ENCODE data around the gene ZNF804A. TPM values are rescaled to one million over a fixed set of nuclear protein-coding genes. Genes with fewer than 3 reads are reported as not detected.

Gene ZNF804A
- total RNA-seq, 2 experiments from 2014 or later, result not detected

GRCh38 chr2:184677171-184677570, 78.8 kb downstream of the ZNF804A start:
- H3K9me3 Mint-ChIP-seq, result peaks cover 2% of the 10 kb centered on the region
- ChIA-PET POLR2A (no interaction called here), CTCF (no interaction called here)
- ATAC-seq (ENCODE audit: poor library complexity) (no peak), DNase-seq (no peak)
- intact Hi-C loops (cut with DNase I, micrococcal nuclease), result no loop called here
- Histone ChIP-seq H3K27ac (ENCODE audit: low read depth in 1 of 2, low read length in 2 of 2) (no peak overlapping the region), H3K36me3 (ENCODE audit: insufficient read depth, low read length) (no peaks in the 10 kb centered on the region), H3K27me3 (ENCODE audit: control insufficient read depth in 1 of 2, insufficient read depth in 2 of 2, low read length in 2 of 2) (no peaks in the 10 kb centered on the region), H3K9me3 (ENCODE audit: control insufficient read depth in 1 of 2, insufficient read depth in 1 of 2, low read length in 2 of 2) (peaks cover 0 to 24% of the 10 kb centered on the region in 2 experiments), H3K4me3 (ENCODE audit: low read length) (no peak overlapping the region), H3K4me1 (ENCODE audit: insufficient read depth, low read length) (no peaks in the 10 kb centered on the region)
- TF ChIP-seq CTCF (IDR thresholded peaks at IDR 0.05), result no peak
- H3K27me3 Mint-ChIP-seq, result no peaks in the 10 kb centered on the region
- H3K4me1 Mint-ChIP-seq (ENCODE audit: low read depth), result no peaks in the 10 kb centered on the region
- H3K4me3 Mint-ChIP-seq, result no peak overlapping the region
- H3K36me3 Mint-ChIP-seq (ENCODE audit: low read depth), result no peaks in the 10 kb centered on the region
- H3K27ac Mint-ChIP-seq, result no peak overlapping the region

GRCh38 chr2:184679219-184680018, 81.1 kb downstream of the ZNF804A start:
- CTCF ChIA-PET, result no interaction called here

GRCh38 chr2:184680825-184681224, 82.5 kb downstream of the ZNF804A start:
- H3K36me3 Mint-ChIP-seq (ENCODE audit: low read depth), result no peaks in the 10 kb centered on the region
- DNase-seq (no peak), ATAC-seq (ENCODE audit: poor library complexity) (no peak)
- no peak overlapping the region for H3K4me3 Mint-ChIP-seq
- POLR2A ChIA-PET, result no interaction called here
- no peaks in the 10 kb centered on the region for H3K4me1 Mint-ChIP-seq (ENCODE audit: low read depth)
- Histone ChIP-seq H3K36me3 (ENCODE audit: insufficient read depth, low read length) (no peaks in the 10 kb centered on the region), H3K4me1 (ENCODE audit: insufficient read depth, low read length) (no peaks in the 10 kb centered on the region), H3K4me3 (ENCODE audit: low read length) (no peak overlapping the region), H3K27ac (ENCODE audit: low read depth in 1 of 2, low read length in 2 of 2) (no peak overlapping the region), H3K27me3 (ENCODE audit: control insufficient read depth in 1 of 2, insufficient read depth in 2 of 2, low read length in 2 of 2) (no peaks in the 10 kb centered on the region), H3K9me3 (ENCODE audit: control insufficient read depth in 1 of 2, insufficient read depth in 1 of 2, low read length in 2 of 2) (peaks cover 0 to 33% of the 10 kb centered on the region in 2 experiments)
- TF ChIP-seq CTCF (IDR thresholded peaks at IDR 0.05), result no peak
- H3K27ac Mint-ChIP-seq, result no peak overlapping the region
- no peaks in the 10 kb centered on the region for H3K27me3 Mint-ChIP-seq
- CTCF ChIA-PET, result no interaction called here
- intact Hi-C loops (cut with DNase I, micrococcal nuclease), result no loop called here
- H3K9me3 Mint-ChIP-seq, result peaks cover 2% of the 10 kb centered on the region

More at GRCh38 chr2:184679219-184680018, 81.1 kb downstream of the ZNF804A start:
- H3K4me1 ChIP-seq (ENCODE audit: insufficient read depth, low read length), result no peaks in the 10 kb centered on the region
- no peaks in the 10 kb centered on the region for H3K36me3 ChIP-seq (ENCODE audit: insufficient read depth, low read length)
- no peak overlapping the region for H3K4me3 ChIP-seq (ENCODE audit: low read length)
- DNase-seq, result no peak
- intact Hi-C loops (cut with DNase I, micrococcal nuclease), result no loop called here
- Mint-ChIP-seq H3K27ac (no peak overlapping the region), H3K4me1 (ENCODE audit: low read depth) (no peaks in the 10 kb centered on the region), H3K9me3 (peaks cover 2% of the 10 kb centered on the region), H3K36me3 (ENCODE audit: low read depth) (no peaks in the 10 kb centered on the region), H3K4me3 (no peak overlapping the region), H3K27me3 (no peaks in the 10 kb centered on the region)
- H3K27ac ChIP-seq (ENCODE audit: low read depth in 1 of 2, low read length in 2 of 2), result no peak overlapping the region
- POLR2A ChIA-PET, result no interaction called here
- TF ChIP-seq CTCF (IDR thresholded peaks at IDR 0.05), result no peak
- no peaks in the 10 kb centered on the region for H3K27me3 ChIP-seq (ENCODE audit: control insufficient read depth in 1 of 2, insufficient read depth in 2 of 2, low read length in 2 of 2)
- peaks cover 0 to 24% of the 10 kb centered on the region in 2 experiments for H3K9me3 ChIP-seq (ENCODE audit: control insufficient read depth in 1 of 2, insufficient read depth in 1 of 2, low read length in 2 of 2)
- ATAC-seq (ENCODE audit: poor library complexity), result no peak
